Measurements from ENCODE around the gene OR7C2. TPM values are rescaled to one million over a fixed set of nuclear protein-coding genes. Genes with fewer than 3 reads are reported as not detected.
"Not testable (repeated sequence)": the region's sequence is repeated elsewhere in the genome, so short reads cannot be mapped to it uniquely, and the experiment has no call there.

Gene OR7C2
- not detected in 2 replicates for polyA plus RNA-seq (2014; cell fraction: cytosol; rRNA removed)
- polyA plus RNA-seq (2014; cell fraction: nucleus; rRNA removed): not detected in 2 replicates

DNA sequence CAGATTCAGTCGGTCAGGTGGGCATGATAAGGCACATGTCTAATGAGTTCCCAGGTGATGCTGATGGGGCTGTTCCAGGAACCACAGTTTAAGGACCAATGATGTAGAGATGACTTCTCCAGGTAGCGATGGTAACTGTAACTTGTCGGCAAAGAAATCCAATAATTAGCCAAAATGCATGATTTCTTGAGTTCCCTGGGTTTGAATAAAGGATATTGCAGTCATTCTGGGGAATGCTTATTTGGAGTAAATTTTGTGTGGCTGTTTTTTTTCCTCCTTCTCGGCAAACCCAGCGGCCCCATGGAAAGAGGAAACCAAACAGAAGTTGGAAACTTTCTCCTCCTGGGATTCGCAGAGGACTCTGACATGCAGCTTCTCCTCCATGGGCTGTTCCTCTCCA is at the start of gene OR7C2:
Gene OR7C2, plus strand, starts transcription at position 301 of the 400 bp plus-strand sequence. Its CDS starts 0 bp downstream, at position 301.
- no peak for DNase-seq (ENCODE audit: low spot score)

- DNase-seq (ENCODE audit: low spot score): no peak
Observed at GRCh38 chr19:14901675-14902260, 39.5 kb upstream of the OR7C2 start.

- DNase-seq (ENCODE audit: low spot score): no peak
Observed at GRCh38 chr19:14906711-14907110, 34.6 kb upstream of the OR7C2 start.

DNA sequence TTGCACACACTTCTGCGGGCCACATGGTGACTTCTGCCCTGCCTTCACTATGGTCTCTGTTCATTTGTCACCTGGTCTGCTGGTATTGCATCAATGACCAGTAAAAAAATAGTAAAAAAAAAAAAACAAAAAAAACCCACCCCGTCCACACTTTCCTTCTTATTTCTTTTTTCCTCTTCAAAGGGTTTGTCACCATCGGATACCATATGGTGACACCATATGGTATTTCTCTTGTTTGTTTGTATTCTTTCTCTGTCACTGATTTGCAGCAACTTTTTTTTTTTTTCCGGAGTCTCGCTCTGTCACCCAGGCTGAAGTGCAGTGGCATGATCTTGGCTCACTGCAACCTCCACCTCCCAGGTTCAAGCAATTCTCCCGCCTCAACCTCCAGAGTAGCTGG is 26.2 kb upstream of the OR7C2 start:
- no peak for DNase-seq (ENCODE audit: low spot score)

GRCh38 chr19:14916848-14917247 is 24.4 kb upstream of the OR7C2 start:
- DNase-seq (ENCODE audit: low spot score): no peak

DNA sequence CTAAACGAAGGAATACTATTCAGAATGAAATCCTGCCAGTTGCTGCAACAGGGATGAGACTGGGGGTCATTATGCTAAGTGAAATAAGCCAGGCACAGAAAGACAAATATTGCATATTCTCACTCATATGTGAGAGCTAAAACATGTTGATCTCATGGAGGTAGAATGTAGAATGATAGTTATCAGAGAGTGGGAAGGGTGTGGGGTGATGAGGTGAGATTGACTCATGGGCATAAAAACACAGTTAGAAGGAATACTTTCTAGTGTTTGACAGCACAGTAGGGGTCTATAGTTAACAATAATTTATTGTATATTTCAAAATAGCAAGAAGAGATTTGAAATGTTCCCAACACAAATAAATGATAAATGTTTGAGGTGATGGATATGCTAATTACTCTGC is 7.8 kb upstream of the OR7C2 start:
- no peak for DNase-seq (ENCODE audit: low spot score)

- no peak for DNase-seq (ENCODE audit: low spot score)
Observed at GRCh38 chr19:14940266-14940665, 1.0 kb upstream of the OR7C2 start.

- DNase-seq (ENCODE audit: low spot score): no peak
Observed at GRCh38 chr19:14943601-14944000, 2.3 kb downstream of the OR7C2 start.

GRCh38 chr19:14944456-14944855 is 3.2 kb downstream of the OR7C2 start:
- no peak for DNase-seq (ENCODE audit: low spot score)

GRCh38 chr19:14949413-14949812 is 8.1 kb downstream of the OR7C2 start:
- DNase-seq (ENCODE audit: low spot score): not testable (repeated sequence)

DNA sequence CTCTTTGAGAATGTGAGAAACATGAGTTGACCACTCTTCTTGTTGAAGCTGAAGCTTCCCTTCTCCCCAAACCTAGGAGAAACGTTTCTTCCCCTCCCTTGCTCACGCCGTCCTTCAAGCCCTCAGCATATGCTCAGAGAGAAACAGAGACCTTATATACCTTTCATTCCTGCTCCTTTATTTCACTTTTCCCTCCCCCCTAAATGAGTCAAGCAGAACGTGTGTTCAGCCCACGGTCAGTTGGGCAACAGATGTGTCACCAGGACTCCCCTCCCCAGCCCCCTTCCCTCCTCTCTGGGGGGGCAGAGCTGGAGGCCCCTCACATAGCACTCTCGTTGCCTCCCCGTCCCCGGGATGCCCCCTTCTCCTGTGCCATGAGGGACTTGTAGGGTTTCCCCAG is 8.6 kb downstream of the OR7C2 start:
- no peak for DNase-seq (ENCODE audit: low spot score)

DNA sequence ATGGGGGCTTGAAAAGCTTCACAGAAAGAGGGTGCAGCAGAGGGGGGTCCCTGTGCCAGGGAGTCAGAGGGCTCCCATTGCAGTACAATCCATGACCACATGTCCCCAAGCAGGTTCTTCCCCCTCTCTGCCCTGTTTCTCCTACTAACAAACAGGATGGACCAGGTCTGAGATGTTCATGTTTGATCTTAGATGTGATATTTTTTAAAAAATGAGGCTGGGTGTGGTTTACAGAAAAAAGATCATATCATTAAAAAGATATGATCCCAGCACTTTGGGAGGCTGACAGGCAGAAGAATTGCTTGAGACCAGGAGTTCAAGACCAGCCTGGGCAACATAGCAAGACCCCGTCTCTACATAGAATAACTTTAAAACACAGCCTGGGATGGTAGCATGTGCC is 9.1 kb downstream of the OR7C2 start:
- no peak for DNase-seq (ENCODE audit: low spot score)

- DNase-seq (ENCODE audit: low spot score): no peak
Observed at GRCh38 chr19:14952767-14953166, 11.5 kb downstream of the OR7C2 start.

DNA sequence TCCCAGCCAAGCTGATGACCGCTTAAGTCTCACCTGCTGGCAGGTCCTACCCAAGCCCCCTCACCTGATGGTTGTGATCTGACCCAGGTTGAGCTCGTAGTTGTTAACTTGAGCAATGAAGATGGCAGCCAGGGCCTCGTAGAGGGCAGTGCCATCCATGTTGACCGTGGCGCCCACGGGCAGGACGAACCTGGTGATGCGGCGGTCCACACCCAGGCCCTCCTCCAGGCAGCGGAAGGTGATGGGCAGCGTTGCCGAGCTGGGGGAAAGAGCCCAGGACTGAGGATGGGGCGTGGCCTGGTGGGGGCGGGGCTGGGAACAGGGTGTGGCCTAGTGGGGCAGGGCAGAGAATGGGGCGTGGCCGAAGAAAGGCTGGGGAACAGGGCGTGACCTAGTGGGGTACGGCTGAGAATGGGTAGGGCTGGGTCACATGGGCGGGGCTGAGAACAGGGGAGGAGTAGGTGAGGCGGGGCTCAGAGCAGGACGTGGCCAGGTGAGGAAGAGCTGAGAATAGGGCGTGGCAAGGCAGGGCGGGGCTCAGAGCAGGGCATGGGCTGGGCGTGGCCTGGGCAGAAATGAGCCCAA is 12.9 kb downstream of the OR7C2 start:
- DNase-seq (ENCODE audit: low spot score): no peak

DNA sequence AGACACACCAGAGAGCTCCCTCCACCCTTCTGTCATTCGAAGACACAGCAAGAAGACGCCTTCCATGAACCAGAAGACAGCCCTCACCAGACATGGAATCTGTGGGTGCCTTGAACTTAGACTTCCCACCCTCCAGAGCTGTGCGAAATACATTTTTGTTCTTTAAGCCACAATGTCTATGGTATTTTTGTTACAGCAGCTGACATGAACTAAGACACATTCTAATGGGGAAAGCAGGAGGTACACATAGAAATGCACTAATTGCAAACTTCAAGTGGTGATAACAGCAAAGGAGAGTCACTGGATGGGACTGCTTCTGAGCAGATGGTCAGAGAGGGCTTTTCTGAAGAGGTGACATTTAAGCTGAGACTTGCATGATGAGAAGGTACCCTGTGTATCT is 16.2 kb downstream of the OR7C2 start:
- DNase-seq (ENCODE audit: low spot score): no peak

- no peak for DNase-seq (ENCODE audit: low spot score)
Observed at GRCh38 chr19:14959263-14959662, 18.0 kb downstream of the OR7C2 start.

GRCh38 chr19:14961956-14962685 is 20.8 kb downstream of the OR7C2 start:
- no peak for DNase-seq (ENCODE audit: low spot score)

GRCh38 chr19:14968247-14968646 is 27.0 kb downstream of the OR7C2 start:
- no peak for DNase-seq (ENCODE audit: low spot score)

DNA sequence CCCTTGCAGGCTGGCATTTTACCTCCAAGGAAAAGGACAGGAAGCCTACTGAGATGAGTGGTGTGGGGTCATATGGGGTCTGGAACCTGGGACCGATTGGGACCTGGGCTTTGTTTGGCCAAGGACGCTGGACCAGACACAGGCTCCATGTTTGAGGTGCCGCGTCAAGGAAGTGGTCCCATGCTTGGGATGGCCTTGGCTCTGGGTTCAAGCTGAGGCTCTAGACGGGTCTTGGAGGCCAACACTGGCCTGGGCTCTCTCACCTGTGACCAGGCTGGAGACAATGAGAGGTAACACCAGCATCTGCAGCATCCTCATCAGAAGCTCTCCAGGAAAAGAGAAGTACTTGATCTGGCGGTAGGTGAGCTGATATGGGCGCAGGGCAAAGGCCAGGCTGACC is 30.2 kb downstream of the OR7C2 start:
- DNase-seq (ENCODE audit: low spot score): no peak

- no peak for DNase-seq (ENCODE audit: low spot score)
Observed at GRCh38 chr19:14972676-14973075, 31.4 kb downstream of the OR7C2 start.

DNA sequence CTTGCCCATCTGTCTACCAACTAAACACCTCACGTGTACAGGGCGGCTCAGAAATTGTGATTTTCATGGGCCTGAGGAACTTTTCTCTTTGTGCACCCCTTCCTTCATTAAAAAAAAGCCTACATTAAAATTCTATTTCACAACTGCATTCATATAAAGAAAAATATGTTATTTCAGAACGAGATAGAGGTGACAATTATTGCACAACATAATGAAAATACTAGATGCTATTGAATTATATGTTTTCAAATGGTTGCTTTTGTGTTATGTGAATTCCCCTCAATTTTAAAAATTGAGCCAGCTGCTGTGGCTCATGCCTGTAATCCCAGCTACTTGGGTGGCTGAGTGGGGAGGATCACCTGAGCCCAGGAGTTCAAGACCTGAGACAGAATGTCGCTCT is 33.2 kb downstream of the OR7C2 start:
- no peak for DNase-seq (ENCODE audit: low spot score)

- no peak for DNase-seq (ENCODE audit: low spot score)
Observed at GRCh38 chr19:14977128-14977527, 35.8 kb downstream of the OR7C2 start.
